ENCODE results near the gene CCNB2.

DNA sequence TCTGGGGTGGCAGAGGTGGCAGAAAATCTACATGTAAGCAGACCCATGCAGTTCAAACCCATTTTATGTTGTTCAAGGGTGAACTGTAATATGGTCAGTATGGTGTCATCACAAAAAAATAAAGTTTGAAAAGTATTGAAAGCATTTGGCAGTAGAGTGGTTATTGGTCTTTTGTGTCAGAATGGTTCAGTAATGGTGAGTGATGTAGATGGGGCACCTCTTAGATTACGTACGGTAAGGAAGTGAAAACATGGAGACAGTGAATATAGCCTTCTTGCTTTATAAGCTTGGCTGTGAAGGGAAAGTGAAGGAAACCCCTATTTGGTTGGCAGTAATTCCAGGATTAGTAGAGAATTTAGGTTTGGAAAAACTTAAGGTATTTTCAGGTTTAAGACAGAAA lies 17.2 kb upstream of the CCNB2 start:
- TF ChIP-seq POLR2A (IDR thresholded peaks at IDR 0.05): no peak
- TF ChIP-seq, protein P1, sequence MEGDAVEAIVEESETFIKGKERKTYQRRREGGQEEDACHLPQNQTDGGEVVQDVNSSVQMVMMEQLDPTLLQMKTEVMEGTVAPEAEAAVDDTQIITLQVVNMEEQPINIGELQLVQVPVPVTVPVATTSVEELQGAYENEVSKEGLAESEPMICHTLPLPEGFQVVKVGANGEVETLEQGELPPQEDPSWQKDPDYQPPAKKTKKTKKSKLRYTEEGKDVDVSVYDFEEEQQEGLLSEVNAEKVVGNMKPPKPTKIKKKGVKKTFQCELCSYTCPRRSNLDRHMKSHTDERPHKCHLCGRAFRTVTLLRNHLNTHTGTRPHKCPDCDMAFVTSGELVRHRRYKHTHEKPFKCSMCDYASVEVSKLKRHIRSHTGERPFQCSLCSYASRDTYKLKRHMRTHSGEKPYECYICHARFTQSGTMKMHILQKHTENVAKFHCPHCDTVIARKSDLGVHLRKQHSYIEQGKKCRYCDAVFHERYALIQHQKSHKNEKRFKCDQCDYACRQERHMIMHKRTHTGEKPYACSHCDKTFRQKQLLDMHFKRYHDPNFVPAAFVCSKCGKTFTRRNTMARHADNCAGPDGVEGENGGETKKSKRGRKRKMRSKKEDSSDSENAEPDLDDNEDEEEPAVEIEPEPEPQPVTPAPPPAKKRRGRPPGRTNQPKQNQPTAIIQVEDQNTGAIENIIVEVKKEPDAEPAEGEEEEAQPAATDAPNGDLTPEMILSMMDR (IDR thresholded peaks at IDR 0.05): no peak
